Kidney (tissue), 14 donors: ENCODE results near the gene EPS8L2. TPM values are rescaled to one million over a fixed set of nuclear protein-coding genes. Genes with fewer than 3 reads are reported as not detected.

ENCODE experiments used
- DNase-seq, 5 donors: peaks; one replicate each; pipeline ENCODE4 v3.0.0-alpha.2; 2013 to 2020
- FAIRE-seq: peaks from 2 replicates; lab custom pipeline; 2012; peaks lifted over from hg19 to GRCh38; lab: Jason Lieb, UNC
- H3K27ac ChIP-seq, 2 donors: one replicate each; pipeline ENCODE4 v1.7.0; 2013; ENCODE audit warnings: low read depth in 2 of 2, low read length in 2 of 2, inconsistent platforms in 1 of 2
- H3K27me3 ChIP-seq: one replicate; pipeline ENCODE4 v1.7.1; 2013; ENCODE audit warnings: low read length, inconsistent platforms; ENCODE audit not compliant: control insufficient read depth, insufficient read depth
- H3K36me3 ChIP-seq, 3 donors: one replicate each; pipeline versions ENCODE4 v1.7.0 to v1.7.1; 2013; ENCODE audit warnings: low read length in 3 of 3, control low read depth in 1 of 3, inconsistent platforms in 1 of 3; ENCODE audit not compliant: insufficient read depth in 3 of 3, control insufficient read depth in 2 of 3
- H3K4me1 ChIP-seq, 3 donors: one replicate each; pipeline versions ENCODE4 v1.7.0 to v1.7.1; 2013; ENCODE audit warnings: low read length in 3 of 3, inconsistent platforms in 1 of 3, low read depth in 1 of 3; ENCODE audit not compliant: control insufficient read depth in 2 of 3, insufficient read depth in 2 of 3
- H3K4me3 ChIP-seq, 3 donors: one replicate each; pipeline versions ENCODE4 v1.7.0 to v1.8.1; 2013; ENCODE audit warnings: low read length in 3 of 3, control low read depth in 1 of 3, inconsistent platforms in 1 of 3
- H3K9ac ChIP-seq, 3 donors: one replicate each; pipeline versions ENCODE4 v1.7.0 to v1.7.1; 2013; ENCODE audit warnings: low read length in 3 of 3, control low read depth in 1 of 3, inconsistent platforms in 1 of 3
- H3K9me3 ChIP-seq, 3 donors: one replicate each; pipeline versions ENCODE4 v1.7.0 to v1.7.1; 2013; ENCODE audit warnings: low read length in 3 of 3, control low read depth in 1 of 3, inconsistent platforms in 1 of 3; ENCODE audit not compliant: control insufficient read depth in 2 of 3, insufficient read depth in 1 of 3
- intact Hi-C: fragments of 100-400 bp; cut with DNase I; formaldehyde crosslinking; loops from one replicate; pipeline ENCODE4 v1.11.1; 2022
- polyA plus RNA-seq: library from polyadenylated mRNA; stranded (reverse); fragments of 350-450 nt; fragmentation: Illumina TruSeq; extraction: RNeasy Lipid Tissue Mini Kit (QIAGEN cat#74804); gene quantifications from one replicate; pipeline ENCODE4 v1.2.3, GENCODE V29; 2014; ENCODE audit warnings: low read depth, low replicate concordance; ENCODE audit not compliant: insufficient read depth
- total RNA-seq: library from RNA; stranded (reverse); fragmentation: NEBNext Ultra II Directional; extraction: Animal tissue kit (Norgen Biotek cat#: 25700); gene quantifications from one replicate; pipeline ENCODE4 v1.2.1, GENCODE V29; 2021
- TF ChIP-seq, protein P1 (sequence below): IDR thresholded peaks from 3 replicates; pipeline ENCODE4 v1.5.1; 2012; ENCODE audit warnings: mild to moderate bottlenecking, moderate library complexity, borderline replicate concordance; ENCODE audit not compliant: insufficient read depth; ENCODE audit errors: extremely low read depth
- donor health status: control.
- donor health status: control.
- donor health status: control.
- donor health status: control.
- donor health status: control.
- donor health status: DM: yes; HTN: yes; CAD: no.
- donor health status: Normal renal cell carcinoma (clear cell type).

Gene EPS8L2
- total and polyA plus RNA-seq, 2 donors from 2014 or later = 199 to 287 TPM

DNA sequence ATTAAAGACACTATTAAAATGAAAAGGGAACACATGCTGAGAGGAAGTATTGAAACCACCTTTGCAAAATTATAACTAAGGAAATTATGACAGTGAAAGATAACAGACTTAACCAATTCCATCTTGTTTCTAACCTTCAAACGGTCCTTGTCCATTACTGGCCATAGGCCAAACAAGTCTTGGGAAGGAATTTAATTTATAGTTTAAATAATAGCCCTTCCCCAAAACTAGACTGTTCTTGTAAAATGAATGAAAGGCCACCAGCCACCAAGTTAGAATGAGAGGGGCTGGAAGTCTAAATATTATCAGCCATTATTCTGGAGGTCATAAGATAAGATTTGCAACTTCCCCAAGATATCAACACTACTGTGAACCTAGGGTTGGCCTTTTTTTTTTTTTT is 39.4 kb downstream of the EPS8L2 start:
- no peak for FAIRE-seq
- peaks cover 0 to 8% (median 0%) of the 10 kb centered on the region in 3 donors for H3K4me1 ChIP-seq
- intact Hi-C loops = no loop called here
- no peaks in the 10 kb centered on the region for H3K36me3 ChIP-seq
- H3K9ac ChIP-seq = no peak overlapping the region
- H3K9me3 ChIP-seq = no peaks in the 10 kb centered on the region
- H3K27me3 ChIP-seq = no peaks in the 10 kb centered on the region
- TF ChIP-seq, protein P1, sequence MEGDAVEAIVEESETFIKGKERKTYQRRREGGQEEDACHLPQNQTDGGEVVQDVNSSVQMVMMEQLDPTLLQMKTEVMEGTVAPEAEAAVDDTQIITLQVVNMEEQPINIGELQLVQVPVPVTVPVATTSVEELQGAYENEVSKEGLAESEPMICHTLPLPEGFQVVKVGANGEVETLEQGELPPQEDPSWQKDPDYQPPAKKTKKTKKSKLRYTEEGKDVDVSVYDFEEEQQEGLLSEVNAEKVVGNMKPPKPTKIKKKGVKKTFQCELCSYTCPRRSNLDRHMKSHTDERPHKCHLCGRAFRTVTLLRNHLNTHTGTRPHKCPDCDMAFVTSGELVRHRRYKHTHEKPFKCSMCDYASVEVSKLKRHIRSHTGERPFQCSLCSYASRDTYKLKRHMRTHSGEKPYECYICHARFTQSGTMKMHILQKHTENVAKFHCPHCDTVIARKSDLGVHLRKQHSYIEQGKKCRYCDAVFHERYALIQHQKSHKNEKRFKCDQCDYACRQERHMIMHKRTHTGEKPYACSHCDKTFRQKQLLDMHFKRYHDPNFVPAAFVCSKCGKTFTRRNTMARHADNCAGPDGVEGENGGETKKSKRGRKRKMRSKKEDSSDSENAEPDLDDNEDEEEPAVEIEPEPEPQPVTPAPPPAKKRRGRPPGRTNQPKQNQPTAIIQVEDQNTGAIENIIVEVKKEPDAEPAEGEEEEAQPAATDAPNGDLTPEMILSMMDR = no peak
- DNase-seq = no peak
- no peak overlapping the region for H3K27ac ChIP-seq
- no peak overlapping the region for H3K4me3 ChIP-seq

DNA sequence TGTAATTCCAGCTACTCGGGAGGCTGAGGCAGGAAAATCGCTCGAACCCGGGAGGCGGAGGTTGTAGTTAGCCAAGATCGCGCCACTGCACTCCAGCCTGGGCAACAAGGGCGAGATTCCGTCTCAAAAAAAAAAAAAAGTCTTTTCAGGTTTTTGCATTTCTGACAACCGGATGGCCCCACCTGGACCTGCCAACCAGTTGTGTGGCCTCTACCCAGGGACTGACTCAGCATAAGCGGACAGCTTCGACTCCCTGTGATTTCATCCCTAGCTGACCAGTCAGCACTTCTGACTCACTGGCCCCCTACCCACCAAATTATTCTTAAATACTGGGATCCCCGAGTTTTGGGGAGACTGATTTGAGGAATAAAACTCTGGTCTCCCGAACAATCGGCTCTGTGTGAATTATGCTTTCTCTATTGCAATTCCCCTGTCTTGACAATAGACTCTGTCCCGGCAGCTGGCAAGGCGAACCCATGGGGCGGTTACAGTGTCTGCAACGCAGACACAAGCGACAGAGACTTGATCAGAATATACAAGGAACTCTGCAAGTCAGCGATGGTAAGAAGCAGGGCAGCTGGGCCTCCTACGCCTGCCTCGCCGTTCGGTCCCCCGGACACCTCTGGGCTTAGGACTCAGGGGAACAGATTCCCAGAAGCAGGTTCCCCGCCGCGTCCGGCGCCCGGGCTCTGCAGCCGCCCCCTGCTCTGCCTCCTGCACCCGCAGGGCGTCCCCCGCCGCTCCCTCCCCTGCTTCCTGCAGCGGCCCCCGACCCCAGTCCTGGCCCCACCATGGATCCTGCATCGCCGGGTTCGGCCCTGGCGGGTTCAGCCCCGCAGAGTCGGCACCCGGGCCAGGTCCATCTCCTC is 40.5 kb downstream of the EPS8L2 start:
- Histone ChIP-seq H3K27me3 (no peaks in the 10 kb centered on the region), H3K9me3 (no peaks in the 10 kb centered on the region), H3K9ac (peak overlapping the region in 2 of 3 donors; percentile 65 to 69), H3K36me3 (no peaks in the 10 kb centered on the region), H3K4me3 (peak overlapping the region in 2 of 3 donors; percentile 63 to 73), H3K4me1 (peaks cover 0 to 8% (median 0%) of the 10 kb centered on the region in 3 donors), H3K27ac (peak overlapping the region; percentile 60 to 71)
- FAIRE-seq = no peak
- TF ChIP-seq, protein P1 = no peak
- intact Hi-C loops = no loop called here
- DNase-seq = no peak

DNA sequence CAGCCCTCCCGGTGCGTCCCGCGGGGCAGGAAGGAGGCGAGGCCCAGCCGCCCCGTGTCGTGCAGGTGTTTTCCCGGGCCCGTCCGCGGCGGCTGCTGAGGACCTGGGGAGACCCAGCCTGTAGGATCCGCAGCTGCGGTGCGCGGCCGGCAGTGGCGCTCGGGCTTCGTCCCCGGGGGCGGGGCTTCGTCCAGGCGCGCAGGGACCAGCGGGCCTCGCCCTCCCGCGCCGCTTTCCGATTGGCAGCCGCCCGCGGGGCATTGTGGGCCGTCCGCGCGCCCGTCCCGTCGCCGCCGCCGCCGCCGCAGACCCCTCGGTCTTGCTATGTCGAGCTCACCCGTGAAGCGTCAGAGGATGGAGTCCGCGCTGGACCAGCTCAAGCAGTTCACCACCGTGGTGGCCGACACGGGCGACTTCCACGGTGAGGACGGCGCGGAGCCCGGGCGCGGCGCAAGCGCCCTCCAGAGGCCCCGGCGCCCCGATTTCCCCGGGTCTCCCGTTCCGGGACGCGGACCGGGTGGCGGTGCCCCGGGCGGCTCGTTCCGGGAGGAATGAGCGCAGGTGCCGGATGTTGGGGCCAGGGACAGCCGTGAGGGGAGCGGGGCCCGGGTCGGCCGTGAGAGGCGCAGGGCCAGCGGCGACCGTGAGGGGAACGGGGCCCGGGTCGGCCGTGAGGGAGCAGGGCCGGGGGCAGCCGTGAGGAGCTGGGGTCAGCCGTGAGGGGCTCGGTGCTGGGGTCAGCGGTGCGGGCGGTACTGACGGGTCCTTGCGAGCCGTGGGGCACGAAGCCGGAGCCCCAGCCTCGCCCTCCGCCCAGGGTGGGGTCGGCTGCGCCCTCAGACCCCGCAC is 41.4 kb downstream of the EPS8L2 start, which contains the start of gene TALDO1:
TSS of gene TALDO1 (plus strand) at position 307 of the 849 bp plus-strand sequence. CDS start at position 325, 18 bp downstream.
- Histone ChIP-seq H3K4me1 (peaks cover 0 to 8% (median 0%) of the 10 kb centered on the region in 3 donors), H3K27ac (peak within 1 kb of the TSS; percentile 71 to 75), H3K36me3 (no peaks in the 10 kb centered on the region), H3K4me3 (peak within 1 kb of the TSS; percentile 30 to 73 (median 63)), H3K9me3 (no peaks in the 10 kb centered on the region), H3K27me3 (no peaks in the 10 kb centered on the region), H3K9ac (peak within 1 kb of the TSS in 2 of 3 donors; percentile 65 to 69)
- intact Hi-C loops = no loop called here
- FAIRE-seq (no peak), DNase-seq (peak; percentile 93 to 97 (median 95))
- TF ChIP-seq, protein P1 = peak; percentile 44
